H7 (cell line): Measurements from ENCODE around the gene TAPT1. TPM values are rescaled to one million over a fixed set of nuclear protein-coding genes. Genes with fewer than 3 reads are reported as not detected.
"Not testable (repeated sequence)": the region's sequence is repeated elsewhere in the genome, so short reads cannot be mapped to it uniquely, and the experiment has no call there.

ENCODE experiments used
- DNase-seq: peaks from one replicate; pipeline ENCODE4 v3.0.0; 2012
- H3K27me3 ChIP-seq: 2 replicates; pipeline ENCODE4 v1.6.0; 2011; ENCODE audit warnings: mild to moderate bottlenecking, low read length; ENCODE audit not compliant: control insufficient read depth, insufficient read depth
- H3K36me3 ChIP-seq: replicated peaks from 2 replicates; pipeline ENCODE4 v1.5.1; 2011; ENCODE audit warnings: low read length; ENCODE audit not compliant: control insufficient read depth, insufficient read depth
- H3K4me3 ChIP-seq: 2 replicates; pipeline ENCODE4 v1.5.1; 2011; ENCODE audit warnings: low read depth, mild to moderate bottlenecking, control low read depth, low read length, moderate library complexity; ENCODE audit not compliant: insufficient read depth
- total RNA-seq: library from RNA; depleted of rRNA; stranded (reverse); fragments of >200 nt; shearing (Covaris generic); gene quantifications from 2 replicates; pipeline ENCODE4 v1.2.3, GENCODE V29; 2014

Gene TAPT1
- total RNA-seq, 1 experiment from 2014 or later: 5.8 TPM

- Histone ChIP-seq H3K36me3 (no peaks in the 10 kb centered on the region), H3K4me3 (no peak overlapping the region), H3K27me3 (no peaks in the 10 kb centered on the region)
- no peak for DNase-seq
Measured at GRCh38 chr4:16212138-16212782, 14.0 kb downstream of the TAPT1 start.

- H3K4me3 ChIP-seq: no peak overlapping the region
- no peaks in the 10 kb centered on the region for H3K27me3 ChIP-seq
- no peak for DNase-seq
- no peaks in the 10 kb centered on the region for H3K36me3 ChIP-seq
Measured at GRCh38 chr4:16207409-16207808, 18.9 kb downstream of the TAPT1 start.

GRCh38 chr4:16206848-16207247, 19.4 kb downstream of the TAPT1 start:
- Histone ChIP-seq H3K36me3 (no peaks in the 10 kb centered on the region), H3K4me3 (no peak overlapping the region), H3K27me3 (no peaks in the 10 kb centered on the region)
- DNase-seq: no peak

- DNase-seq: no peak
- Histone ChIP-seq H3K36me3 (no peaks in the 10 kb centered on the region), H3K27me3 (no peaks in the 10 kb centered on the region), H3K4me3 (no peak overlapping the region)
Measured at GRCh38 chr4:16206301-16206700, 20.0 kb downstream of the TAPT1 start.

GRCh38 chr4:16205298-16206164, 20.7 kb downstream of the TAPT1 start:
- Histone ChIP-seq H3K4me3 (no peak overlapping the region), H3K36me3 (no peaks in the 10 kb centered on the region), H3K27me3 (no peaks in the 10 kb centered on the region)
- DNase-seq: peak; percentile 37

GRCh38 chr4:16204505-16204904, 21.8 kb downstream of the TAPT1 start:
- DNase-seq: no peak

GRCh38 chr4:16203083-16203482, 23.2 kb downstream of the TAPT1 start:
- H3K4me3 ChIP-seq: no peak overlapping the region
- no peaks in the 10 kb centered on the region for H3K27me3 ChIP-seq
- DNase-seq: no peak
- no peaks in the 10 kb centered on the region for H3K36me3 ChIP-seq

More at GRCh38 chr4:16204505-16204904, 21.8 kb downstream of the TAPT1 start:
- H3K4me3 ChIP-seq: no peak overlapping the region
- no peaks in the 10 kb centered on the region for H3K27me3 ChIP-seq
- H3K36me3 ChIP-seq: no peaks in the 10 kb centered on the region

GRCh38 chr4:16202598-16202997, 23.7 kb downstream of the TAPT1 start:
- Histone ChIP-seq H3K36me3 (no peaks in the 10 kb centered on the region), H3K4me3 (no peak overlapping the region), H3K27me3 (no peaks in the 10 kb centered on the region)
- DNase-seq: no peak

GRCh38 chr4:16199093-16199492, 27.2 kb downstream of the TAPT1 start:
- Histone ChIP-seq H3K4me3 (no peak overlapping the region), H3K36me3 (no peaks in the 10 kb centered on the region), H3K27me3 (no peaks in the 10 kb centered on the region)
- DNase-seq: no peak

GRCh38 chr4:16197876-16198665, 28.2 kb downstream of the TAPT1 start:
- Histone ChIP-seq H3K27me3 (no peaks in the 10 kb centered on the region), H3K36me3 (no peaks in the 10 kb centered on the region), H3K4me3 (no peak overlapping the region)
- no peak for DNase-seq

GRCh38 chr4:16196482-16197393, 29.5 kb downstream of the TAPT1 start:
- Histone ChIP-seq H3K27me3 (no peaks in the 10 kb centered on the region), H3K4me3 (no peak overlapping the region), H3K36me3 (no peaks in the 10 kb centered on the region)
- DNase-seq: peak; percentile 38

- no peaks in the 10 kb centered on the region; the same call in 1 of the 2 replicates for H3K36me3 ChIP-seq
- DNase-seq: no peak
- H3K4me3 ChIP-seq: no peak overlapping the region
- no peaks in the 10 kb centered on the region for H3K27me3 ChIP-seq
Measured at GRCh38 chr4:16195209-16195608, 31.1 kb downstream of the TAPT1 start.

GRCh38 chr4:16194798-16195197, 31.5 kb downstream of the TAPT1 start:
- not testable (repeated sequence) for DNase-seq, H3K4me3 ChIP-seq, H3K36me3 ChIP-seq, H3K27me3 ChIP-seq

GRCh38 chr4:16194214-16194613, 32.1 kb downstream of the TAPT1 start:
- Histone ChIP-seq H3K27me3 (no peaks in the 10 kb centered on the region), H3K36me3 (no peaks in the 10 kb centered on the region; the same call in none of the 2 replicates), H3K4me3 (no peak overlapping the region)
- DNase-seq: no peak
